GOT3 (cell line): ENCODE measurements around the gene SMYD1.

ENCODE experiments used
- DNase-seq: peaks from one replicate; lab custom pipeline; 2025; ENCODE audit warnings: mixed read lengths; lab: John Stamatoyannopoulos, UW

SMYD1 gene

GRCh38 chr2:88122141-88122884, 54.7 kb downstream of the SMYD1 start:
- no peak for DNase-seq

- no peak for DNase-seq
Measured at GRCh38 chr2:88123164-88123974, 55.7 kb downstream of the SMYD1 start.

- DNase-seq, result no peak
Measured at GRCh38 chr2:88123975-88124917, 56.6 kb downstream of the SMYD1 start.

- no peak for DNase-seq
Measured at GRCh38 chr2:88125344-88125923, 57.8 kb downstream of the SMYD1 start.

GRCh38 chr2:88125924-88126771, 58.5 kb downstream of the SMYD1 start:
- no peak for DNase-seq

GRCh38 chr2:88126772-88127637, 59.4 kb downstream of the SMYD1 start:
- DNase-seq, result no peak

- DNase-seq, result no peak
Measured at GRCh38 chr2:88127638-88127887, 59.9 kb downstream of the SMYD1 start.

GRCh38 chr2:88127888-88128653, 60.4 kb downstream of the SMYD1 start, which contains the start of gene FABP1:
TSS of gene FABP1 (minus strand) at chr2:88128062. CDS start at chr2:88128017, 45 bp downstream.
- no peak for DNase-seq

GRCh38 chr2:88128654-88129312, 61.2 kb downstream of the SMYD1 start:
- DNase-seq, result no peak

GRCh38 chr2:88129313-88129959, 61.8 kb downstream of the SMYD1 start:
- DNase-seq, result no peak

GRCh38 chr2:88131201-88131998, 63.8 kb downstream of the SMYD1 start:
- DNase-seq, result no peak

GRCh38 chr2:88131999-88132368, 64.4 kb downstream of the SMYD1 start:
- no peak for DNase-seq

GRCh38 chr2:88133875-88134274, 66.2 kb downstream of the SMYD1 start:
- no peak for DNase-seq

GRCh38 chr2:88136817-88137216, 69.2 kb downstream of the SMYD1 start:
- DNase-seq, result no peak

- DNase-seq, result no peak
Measured at GRCh38 chr2:88137833-88138232, 70.2 kb downstream of the SMYD1 start.

- DNase-seq, result no peak
Measured at GRCh38 chr2:88139203-88139702, 71.6 kb downstream of the SMYD1 start.

- DNase-seq, result no peak
Measured at GRCh38 chr2:88139804-88140203, 72.2 kb downstream of the SMYD1 start.
